Activated gamma-delta T cell (primary cell): ENCODE data around the gene HDAC9.
"Not testable (repeated sequence)": the region's sequence is repeated elsewhere in the genome, so short reads cannot be mapped to it uniquely, and the experiment has no call there.

Experiments used
- DNase-seq: peaks from one replicate; lab custom pipeline; 2025; lab: John Stamatoyannopoulos, UW

HDAC9 gene

DNA sequence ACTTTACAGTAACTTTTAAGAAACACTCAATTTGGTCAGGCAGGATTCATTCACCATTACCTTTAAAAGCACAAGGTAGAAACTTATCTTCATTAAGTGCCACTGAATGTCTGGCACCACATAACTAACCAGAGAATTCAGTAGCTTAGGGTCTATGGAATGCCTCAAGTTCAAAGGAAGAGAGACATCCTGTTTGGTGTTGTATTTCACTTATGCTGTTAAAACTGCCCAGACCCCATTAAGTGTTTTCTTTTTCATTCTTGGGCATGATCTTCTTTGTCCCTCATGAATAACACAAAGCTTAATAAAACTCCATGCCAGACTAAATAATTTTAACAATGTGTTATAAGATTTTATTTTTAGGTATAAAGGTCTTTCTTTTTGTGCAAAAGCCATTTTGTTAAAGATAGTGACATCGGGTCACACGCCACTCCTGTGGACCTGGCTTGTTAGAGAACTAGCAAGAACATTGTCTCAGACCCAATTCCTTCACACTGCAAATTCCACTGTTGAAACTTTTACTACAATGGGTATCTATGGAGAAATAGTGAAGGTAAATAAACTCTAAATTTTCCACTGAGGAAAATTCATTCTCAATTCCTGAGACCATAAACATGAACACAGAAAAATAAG is 400.9 kb downstream of the HDAC9 start:
- DNase-seq = no peak

- DNase-seq = no peak
Observed at GRCh38 chr7:18900236-18900635, 404.7 kb downstream of the HDAC9 start.

- no peak for DNase-seq
Observed at GRCh38 chr7:18900803-18901202, 405.3 kb downstream of the HDAC9 start.

DNA sequence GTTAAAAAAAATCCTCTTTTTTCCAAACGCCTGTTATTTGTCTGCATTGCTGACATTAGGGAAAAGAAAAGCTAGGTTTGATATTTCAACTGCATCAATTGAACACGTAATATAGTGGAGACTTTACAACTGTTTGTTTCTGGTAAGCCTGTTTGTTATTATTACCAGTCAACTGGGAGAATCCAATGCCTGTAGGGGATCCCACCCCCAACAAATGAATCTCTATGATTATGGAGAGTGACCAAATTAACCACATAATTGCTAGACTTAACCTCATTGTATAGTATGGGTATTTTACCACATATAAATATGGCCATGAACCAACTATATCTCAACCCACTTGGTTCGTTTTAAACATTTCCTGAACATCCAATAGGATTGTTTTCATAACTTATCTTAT is 405.8 kb downstream of the HDAC9 start:
- DNase-seq = no peak

GRCh38 chr7:18901982-18902421 is 406.5 kb downstream of the HDAC9 start:
- DNase-seq = no peak

DNA sequence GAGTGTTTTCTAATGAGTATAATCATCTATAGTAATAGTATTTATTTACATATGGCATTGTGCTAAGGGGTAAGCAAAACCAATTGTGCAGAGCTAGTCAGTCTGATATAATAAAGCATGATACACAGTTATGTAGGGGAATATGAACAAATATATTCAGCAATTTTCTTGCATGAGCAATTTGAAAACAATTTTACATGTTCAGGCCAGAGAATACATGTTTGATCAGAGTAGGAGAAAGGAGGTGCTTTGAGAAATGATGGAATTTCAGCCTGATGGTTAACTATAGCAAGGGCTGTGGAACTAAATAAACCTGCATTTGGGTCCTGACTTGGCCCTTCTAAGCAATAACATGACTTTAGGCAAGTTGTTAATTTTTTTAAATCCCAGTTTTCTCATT is 407.3 kb downstream of the HDAC9 start:
- DNase-seq = no peak

- no peak for DNase-seq
Observed at GRCh38 chr7:18903695-18904094, 408.1 kb downstream of the HDAC9 start.

GRCh38 chr7:18905316-18905943 is 409.9 kb downstream of the HDAC9 start:
- DNase-seq = no peak

- DNase-seq = no peak
Observed at GRCh38 chr7:18906901-18907300, 411.4 kb downstream of the HDAC9 start.

DNA sequence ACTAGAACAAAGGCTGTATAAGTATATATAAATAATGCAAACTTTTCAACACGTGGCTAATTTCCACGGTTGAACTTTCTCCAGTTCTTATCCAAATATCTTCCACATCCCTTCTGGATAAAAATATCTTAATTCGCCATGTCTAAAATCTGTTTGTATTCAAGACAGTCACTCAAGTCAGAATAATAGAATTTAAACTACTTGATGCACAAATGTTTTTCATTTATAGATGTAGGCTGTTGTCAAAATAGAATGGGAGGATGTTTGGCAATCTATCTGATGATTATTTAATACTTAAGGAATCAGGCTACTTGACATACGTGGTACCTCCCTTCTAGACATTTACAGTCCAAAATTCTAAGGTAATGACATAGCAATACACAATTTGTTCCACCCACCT is 417.6 kb downstream of the HDAC9 start:
- no peak for DNase-seq

DNA sequence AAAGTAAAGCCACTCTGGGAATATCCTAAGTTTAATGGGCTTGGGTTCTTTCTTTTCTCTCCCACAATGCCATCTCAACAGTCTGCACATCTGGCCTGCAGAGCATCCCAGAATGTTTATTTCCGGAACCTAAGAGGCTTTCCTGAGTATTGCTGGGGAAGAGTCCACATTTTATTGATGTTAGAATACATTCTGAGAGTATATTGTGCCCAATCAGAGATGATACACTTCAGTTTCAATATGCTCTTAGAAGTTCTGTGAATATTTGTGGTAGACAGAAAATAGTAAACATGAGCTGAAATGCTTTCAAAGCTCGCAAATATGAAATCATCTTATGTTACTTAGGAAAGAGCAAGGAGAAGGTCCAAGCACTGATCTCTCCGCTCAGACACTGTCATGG is 421.3 kb downstream of the HDAC9 start:
- no peak for DNase-seq

- no peak for DNase-seq
Observed at GRCh38 chr7:18927134-18927533, 431.6 kb downstream of the HDAC9 start.

DNA sequence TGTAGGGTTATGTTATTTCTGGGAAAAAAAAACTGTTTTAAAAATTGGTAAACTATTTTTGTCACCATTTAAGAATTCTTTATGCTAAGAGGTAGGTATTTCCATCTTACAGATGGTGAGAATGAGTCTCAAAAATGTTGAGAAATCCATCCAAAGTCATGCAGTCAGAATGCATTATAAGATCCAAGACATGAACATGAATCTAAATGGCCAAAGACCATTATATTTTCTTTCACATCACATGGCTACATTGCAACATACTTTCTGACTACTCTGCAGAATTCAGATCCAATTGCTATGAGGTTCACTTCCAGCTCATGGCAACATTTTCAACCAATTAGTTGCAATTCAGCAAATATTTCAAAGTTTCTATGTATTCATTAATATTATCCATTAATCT is 440.7 kb downstream of the HDAC9 start:
- no peak for DNase-seq

DNA sequence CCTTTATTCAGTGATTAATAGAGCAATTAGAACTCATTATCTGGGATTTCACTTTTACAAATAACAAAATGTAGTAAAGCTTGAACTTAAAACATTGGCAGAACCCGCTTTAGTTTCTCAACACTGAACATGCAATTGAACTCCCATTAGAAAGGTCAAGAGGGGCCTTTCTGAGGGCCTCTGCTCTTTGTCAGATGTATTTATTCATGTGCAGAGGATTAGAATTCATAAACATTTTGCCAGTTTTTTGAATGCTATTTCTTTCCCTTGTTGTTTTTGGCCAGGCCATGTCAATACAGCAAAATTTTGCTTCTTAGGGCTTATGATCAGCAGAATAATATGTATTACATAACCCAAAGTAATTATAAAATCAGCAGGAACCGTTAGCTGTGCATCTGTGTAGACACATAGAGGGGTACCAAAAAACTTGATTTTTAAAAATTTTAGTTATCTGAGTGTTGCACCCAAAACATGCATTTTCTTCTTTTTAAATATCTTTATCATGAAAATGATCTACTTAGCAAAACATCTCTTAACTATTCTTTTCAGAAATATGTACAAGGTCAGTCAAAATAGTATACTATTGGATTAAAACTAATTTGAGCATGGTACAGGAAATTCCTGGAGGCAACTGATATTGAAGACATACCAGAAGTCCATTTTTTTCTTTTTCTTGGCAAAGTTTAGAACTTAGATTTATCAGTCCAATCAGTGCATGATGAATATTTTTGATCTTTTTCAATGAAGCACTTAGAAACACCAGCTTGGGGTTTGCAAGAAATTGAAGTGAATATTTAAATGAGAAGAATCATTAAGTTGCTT is 444.4 kb downstream of the HDAC9 start:
- DNase-seq = no peak

DNA sequence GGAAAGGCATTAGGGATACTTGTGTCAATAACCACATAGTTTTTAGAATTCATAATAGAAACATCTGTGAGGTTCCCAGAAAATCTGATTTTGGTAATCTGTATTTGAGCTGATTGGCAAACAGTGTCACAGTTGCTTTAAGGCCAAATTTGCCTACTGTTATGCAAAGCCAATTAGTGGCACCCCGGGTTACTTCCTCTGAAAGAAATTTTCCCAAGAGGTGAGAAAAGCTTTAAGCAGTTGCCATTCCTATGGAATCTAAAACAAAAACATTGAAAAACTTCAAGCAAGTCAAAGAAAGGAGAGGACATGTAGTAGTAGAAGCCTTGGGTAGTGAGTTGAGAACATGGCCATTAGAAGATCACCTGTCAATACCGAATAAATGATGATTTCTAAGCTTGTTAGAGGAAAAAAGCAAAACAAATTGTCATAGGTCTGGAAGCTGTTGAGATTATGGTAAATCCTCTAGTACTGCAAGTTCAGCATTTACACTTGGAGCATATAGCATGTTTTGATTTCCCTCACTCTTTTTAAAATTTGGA is 445.1 kb downstream of the HDAC9 start:
- no peak for DNase-seq

GRCh38 chr7:18941207-18941606 is 445.7 kb downstream of the HDAC9 start:
- DNase-seq = no peak

DNA sequence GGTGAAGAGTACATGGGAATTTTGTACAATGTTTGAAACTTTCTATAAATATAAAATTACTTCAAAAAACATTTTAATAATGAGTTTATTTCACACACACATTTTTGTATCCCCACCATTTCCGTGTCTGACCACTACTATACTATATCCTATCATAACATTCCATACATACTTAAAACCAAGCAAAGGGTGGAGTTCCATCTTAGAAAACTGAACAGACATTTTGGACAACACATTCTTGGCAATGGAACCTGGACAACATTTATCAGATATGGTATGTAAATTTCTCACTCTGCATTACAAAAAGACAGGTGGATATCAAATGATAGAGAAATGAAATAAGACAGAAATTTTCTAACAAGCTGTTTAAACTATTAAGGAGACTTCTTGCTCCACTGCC is 453.0 kb downstream of the HDAC9 start:
- DNase-seq = no peak

DNA sequence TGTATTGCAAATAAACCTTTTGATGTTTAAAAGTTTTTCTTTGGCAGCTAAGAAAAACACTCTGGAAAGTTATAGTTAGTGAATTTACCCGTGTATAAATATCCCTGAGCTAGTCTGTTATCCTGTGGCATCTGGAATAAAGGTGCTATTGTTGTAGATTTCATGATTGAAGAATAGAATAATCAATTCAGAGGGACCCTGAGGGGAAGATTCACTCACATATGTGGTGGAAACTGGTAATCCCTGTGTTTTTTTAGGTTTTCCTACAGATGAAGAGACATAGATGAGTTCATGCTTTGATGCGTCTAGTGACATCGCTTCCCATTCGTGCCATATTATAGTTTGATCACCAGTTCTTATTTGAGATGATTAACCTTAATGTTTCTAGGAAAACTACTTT is 457.3 kb downstream of the HDAC9 start:
- no peak for DNase-seq

DNA sequence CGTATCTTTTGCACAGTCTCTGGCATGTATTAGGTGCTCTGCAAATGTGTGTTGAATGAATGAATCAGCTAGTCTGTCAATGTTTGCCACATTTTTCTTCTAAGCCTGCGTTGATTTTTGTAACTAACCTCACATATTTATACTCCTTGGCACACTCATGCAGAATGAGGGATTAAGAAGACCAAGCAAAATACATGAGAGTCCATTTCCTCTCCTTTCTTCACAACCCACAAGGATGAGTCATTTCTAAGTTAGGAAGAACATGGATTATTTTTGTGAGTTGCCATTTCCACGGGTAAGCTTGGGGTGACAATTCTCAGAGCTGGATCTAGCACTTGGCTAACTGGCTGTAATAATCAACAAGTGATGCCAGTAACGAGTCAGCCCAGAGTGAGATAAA is 463.1 kb downstream of the HDAC9 start:
- no peak for DNase-seq

- DNase-seq = no peak
Observed at GRCh38 chr7:18960725-18961124, 465.2 kb downstream of the HDAC9 start.

DNA sequence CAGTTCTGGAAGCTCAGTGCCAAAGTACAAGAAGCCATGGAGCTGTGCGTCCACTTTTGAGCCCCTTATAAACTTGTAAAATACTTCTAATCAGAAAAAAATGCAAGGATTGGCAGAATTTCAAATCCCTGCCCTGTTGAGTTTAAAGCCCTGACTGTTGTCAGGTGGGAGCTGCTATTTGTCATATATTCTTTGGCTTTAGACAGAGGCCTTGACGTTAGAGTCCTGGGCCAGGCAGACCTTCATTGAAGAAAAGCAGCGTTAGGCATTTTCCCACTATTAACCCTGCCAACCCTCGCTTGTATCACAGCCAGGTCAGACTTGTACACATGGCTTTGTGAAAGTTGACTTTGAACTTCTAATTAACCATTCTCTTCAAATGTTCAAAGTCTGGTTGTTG is 466.5 kb downstream of the HDAC9 start:
- no peak for DNase-seq

GRCh38 chr7:18965657-18966056 is 470.1 kb downstream of the HDAC9 start:
- no peak for DNase-seq

DNA sequence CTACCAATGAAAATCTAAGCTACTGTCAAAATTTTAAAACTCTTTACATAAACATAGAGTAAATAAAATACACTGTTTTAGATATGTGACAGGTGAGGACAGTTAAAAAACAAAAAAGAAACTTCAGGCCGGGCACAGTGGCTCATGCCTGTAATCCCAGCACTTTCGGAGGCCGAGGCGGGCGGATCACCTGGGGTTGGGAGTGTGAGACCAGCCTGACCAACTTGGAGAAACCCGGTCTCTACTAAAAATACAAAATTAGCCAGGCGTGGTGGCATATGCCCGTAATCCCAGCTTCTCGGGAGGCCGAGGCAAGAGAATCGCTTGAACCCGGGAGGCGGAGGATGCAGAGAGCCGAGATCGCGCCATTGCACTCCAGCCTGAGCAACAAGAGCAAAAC is 472.2 kb downstream of the HDAC9 start:
- not testable (repeated sequence) for DNase-seq
